Stimulated activated CD4-positive, alpha-beta T cell treated with anti-CD3 and anti-CD28 coated beads, Interleukin-15, amount 100 ng/mL, for 48 hours (primary cell): Measurements from ENCODE around the gene ZNF808.
"Not testable (repeated sequence)": the region's sequence is repeated elsewhere in the genome, so short reads cannot be mapped to it uniquely, and the experiment has no call there.

Experiments used
- DNase-seq, 2 donors: peaks; one replicate each; pipeline ENCODE4 v3.0.0-alpha.2; 2020; ENCODE audit warnings: low read depth in 2 of 2

The ZNF808 gene

GRCh38 chr19:52535771-52536447 lies 8.4 kb downstream of the ZNF808 start:
- peak; percentile 83 to 92 for DNase-seq

GRCh38 chr19:52536448-52536800 lies 9.0 kb downstream of the ZNF808 start:
- no peak for DNase-seq

- not testable (repeated sequence) for DNase-seq
These were observed 11.3 kb downstream of the ZNF808 start for GRCh38 chr19:52538815-52539214.

- DNase-seq: not testable (repeated sequence)
These were observed 13.7 kb downstream of the ZNF808 start for GRCh38 chr19:52541176-52541575.

- DNase-seq: no peak
These were observed 14.1 kb downstream of the ZNF808 start for GRCh38 chr19:52541608-52542007.

- DNase-seq: not testable (repeated sequence)
These were observed 15.1 kb downstream of the ZNF808 start for GRCh38 chr19:52542541-52542940.

GRCh38 chr19:52542984-52543664 lies 15.7 kb downstream of the ZNF808 start:
- no peak for DNase-seq

GRCh38 chr19:52554216-52554971 lies 26.9 kb downstream of the ZNF808 start:
- no peak for DNase-seq

- no peak for DNase-seq
These were observed 29.9 kb downstream of the ZNF808 start for GRCh38 chr19:52557231-52557995.

GRCh38 chr19:52558732-52559445 lies 31.4 kb downstream of the ZNF808 start:
- not testable (repeated sequence) for DNase-seq

- not testable (repeated sequence) for DNase-seq
These were observed 34.1 kb downstream of the ZNF808 start for GRCh38 chr19:52561611-52562010.

- no peak for DNase-seq
These were observed 38.7 kb downstream of the ZNF808 start for GRCh38 chr19:52566121-52566520.

GRCh38 chr19:52566588-52566987 lies 39.1 kb downstream of the ZNF808 start:
- no peak for DNase-seq

- no peak for DNase-seq
These were observed 40.5 kb downstream of the ZNF808 start for GRCh38 chr19:52567921-52568320.

GRCh38 chr19:52569638-52569999 lies 42.2 kb downstream of the ZNF808 start:
- not testable (repeated sequence) for DNase-seq

- DNase-seq: peak; percentile 90 to 94
These were observed 42.8 kb downstream of the ZNF808 start, which contains the start of gene ZNF701 for GRCh38 chr19:52570000-52570861. TSS of gene ZNF701 (plus strand) at chr19:52570287. CDS start at chr19:52574148, 3,861 bp downstream.

GRCh38 chr19:52584736-52585440 lies 57.4 kb downstream of the ZNF808 start:
- DNase-seq: no peak

GRCh38 chr19:52585604-52586003 lies 58.1 kb downstream of the ZNF808 start:
- DNase-seq: no peak

- no peak for DNase-seq
These were observed 63.3 kb downstream of the ZNF808 start for GRCh38 chr19:52590728-52591127.

GRCh38 chr19:52592301-52592700 lies 64.8 kb downstream of the ZNF808 start:
- DNase-seq: no peak
